Stimulated activated naive B cell treated with anti-CD40 and anti-IgM and Interleukin-4, amounts not matched to agents 10 μg/mL and 1 μg/mL and 100 μg/mL, for 72 hours (primary cell): ENCODE data around the gene LGR6.

Experiments used
- ATAC-seq, 2 donors: fragments of 150-1000 bp; cut with Tn5 transposase; replicated peaks; 2 replicates each; pipeline ENCODE4 v1.10.0; 2021; ENCODE audit warnings: moderate library complexity in 1 of 2
- DNase-seq: peaks from one replicate; pipeline ENCODE4 v3.0.0; 2021
- H3K27ac Mint-ChIP-seq: one replicate; pipeline ENCODE4 v1.8.0; 2022; ENCODE audit warnings: mild to moderate bottlenecking, mixed read lengths
- H3K27me3 Mint-ChIP-seq, 2 donors: one replicate each; pipeline ENCODE4 v1.8.0; 2022; ENCODE audit warnings: mixed read lengths in 2 of 2
- H3K36me3 Mint-ChIP-seq, 2 donors: one replicate each; pipeline ENCODE4 v1.8.0; 2022; ENCODE audit warnings: mixed read lengths in 2 of 2, mild to moderate bottlenecking in 1 of 2
- H3K4me1 Mint-ChIP-seq, 2 donors: one replicate each; pipeline ENCODE4 v1.8.0; 2022; ENCODE audit warnings: mixed read lengths in 2 of 2, mild to moderate bottlenecking in 1 of 2
- H3K4me3 Mint-ChIP-seq, 2 donors: one replicate each; pipeline ENCODE4 v1.8.0; 2022; ENCODE audit warnings: mild to moderate bottlenecking in 2 of 2, mixed read lengths in 2 of 2, moderate library complexity in 1 of 2
- H3K9me3 Mint-ChIP-seq, 2 donors: one replicate each; pipeline ENCODE4 v1.8.0; 2022; ENCODE audit warnings: mixed read lengths in 2 of 2, mild to moderate bottlenecking in 1 of 2

Gene LGR6

GRCh38 chr1:202192770-202193613 is 607 bp upstream of the LGR6 start:
- H3K36me3 Mint-ChIP-seq, result no peaks in the 10 kb centered on the region
- peak; percentile 55 to 60 for ATAC-seq
- DNase-seq, result peak; percentile 36
- H3K4me1 Mint-ChIP-seq, result peaks cover 11 to 27% of the 10 kb centered on the region in 2 donors
- peaks cover 47 to 52% of the 10 kb centered on the region in 2 donors for H3K27me3 Mint-ChIP-seq
- H3K9me3 Mint-ChIP-seq, result no peaks in the 10 kb centered on the region
- peak overlapping the region in 1 of 2 donors; percentile 79 for H3K4me3 Mint-ChIP-seq
- no peak overlapping the region for H3K27ac Mint-ChIP-seq

- peaks cover 55 to 62% of the 10 kb centered on the region in 2 donors for H3K27me3 Mint-ChIP-seq
Observed at GRCh38 chr1:202194328-202194648, 689 bp downstream of the LGR6 start.

GRCh38 chr1:202197653-202198365 is 4.2 kb downstream of the LGR6 start:
- Mint-ChIP-seq H3K27me3 (peaks cover 52 to 65% of the 10 kb centered on the region in 2 donors), H3K36me3 (no peaks in the 10 kb centered on the region), H3K9me3 (no peaks in the 10 kb centered on the region), H3K4me3 (no peak overlapping the region), H3K27ac (no peak overlapping the region), H3K4me1 (peaks cover 15 to 29% of the 10 kb centered on the region in 2 donors)
- DNase-seq (no peak), ATAC-seq (no peak)

More at GRCh38 chr1:202194328-202194648, 689 bp downstream of the LGR6 start:
- no peak overlapping the region for H3K27ac Mint-ChIP-seq
- peak overlapping the region; percentile 39 to 56 for H3K4me3 Mint-ChIP-seq
- H3K9me3 Mint-ChIP-seq, result no peaks in the 10 kb centered on the region
- DNase-seq, result no peak
- ATAC-seq, result peak in 1 of 2 donors; percentile 7
- peaks cover 14 to 32% of the 10 kb centered on the region in 2 donors for H3K4me1 Mint-ChIP-seq
- H3K36me3 Mint-ChIP-seq, result no peaks in the 10 kb centered on the region

DNA sequence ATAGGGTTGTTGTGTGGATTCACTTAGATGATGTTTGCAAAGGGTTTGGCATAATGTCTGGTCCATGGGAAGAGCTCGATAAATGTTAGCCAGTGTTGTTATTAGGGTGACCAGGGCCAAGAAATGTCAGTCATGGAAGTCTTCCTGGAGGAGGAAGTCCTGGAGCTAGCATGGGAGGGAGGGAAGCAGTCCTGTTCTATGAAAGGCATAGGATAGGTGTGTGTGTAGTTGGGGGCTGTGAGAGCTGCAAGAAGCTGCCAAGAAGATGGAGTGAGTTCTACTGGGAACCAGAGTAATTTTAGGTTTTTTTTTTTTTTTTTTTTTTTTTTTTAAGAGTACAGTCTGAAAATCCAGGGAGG is 4.7 kb downstream of the LGR6 start:
- no peak overlapping the region for H3K27ac Mint-ChIP-seq
- no peaks in the 10 kb centered on the region for H3K9me3 Mint-ChIP-seq
- peaks cover 52 to 63% of the 10 kb centered on the region in 2 donors for H3K27me3 Mint-ChIP-seq
- H3K4me1 Mint-ChIP-seq, result peaks cover 15 to 26% of the 10 kb centered on the region in 2 donors
- ATAC-seq (no peak), DNase-seq (no peak)
- H3K4me3 Mint-ChIP-seq, result no peak overlapping the region
- H3K36me3 Mint-ChIP-seq, result no peaks in the 10 kb centered on the region

GRCh38 chr1:202199040-202199889 is 5.7 kb downstream of the LGR6 start:
- H3K9me3 Mint-ChIP-seq, result no peaks in the 10 kb centered on the region
- no peak overlapping the region for H3K4me3 Mint-ChIP-seq
- H3K27me3 Mint-ChIP-seq, result peaks cover 45 to 54% of the 10 kb centered on the region in 2 donors
- ATAC-seq, result no peak
- no peak for DNase-seq
- H3K27ac Mint-ChIP-seq, result no peak overlapping the region
- H3K36me3 Mint-ChIP-seq, result no peaks in the 10 kb centered on the region
- H3K4me1 Mint-ChIP-seq, result peaks cover 11 to 19% of the 10 kb centered on the region in 2 donors

GRCh38 chr1:202200112-202200548 is 6.5 kb downstream of the LGR6 start:
- peaks cover 6 to 10% of the 10 kb centered on the region in 2 donors for H3K4me1 Mint-ChIP-seq
- no peak for ATAC-seq
- H3K36me3 Mint-ChIP-seq, result no peaks in the 10 kb centered on the region
- no peak overlapping the region for H3K27ac Mint-ChIP-seq
- peaks cover 36 to 45% of the 10 kb centered on the region in 2 donors for H3K27me3 Mint-ChIP-seq
- no peak overlapping the region for H3K4me3 Mint-ChIP-seq
- H3K9me3 Mint-ChIP-seq, result no peaks in the 10 kb centered on the region
- no peak for DNase-seq

- peaks cover 32 to 40% of the 10 kb centered on the region in 2 donors for H3K27me3 Mint-ChIP-seq
- ATAC-seq (no peak), DNase-seq (no peak)
- no peaks in the 10 kb centered on the region for H3K36me3 Mint-ChIP-seq
- no peaks in the 10 kb centered on the region for H3K9me3 Mint-ChIP-seq
- no peak overlapping the region for H3K27ac Mint-ChIP-seq
- peaks cover 6 to 8% of the 10 kb centered on the region in 2 donors for H3K4me1 Mint-ChIP-seq
- H3K4me3 Mint-ChIP-seq, result no peak overlapping the region
Observed at GRCh38 chr1:202200669-202201068, 7.1 kb downstream of the LGR6 start.

DNA sequence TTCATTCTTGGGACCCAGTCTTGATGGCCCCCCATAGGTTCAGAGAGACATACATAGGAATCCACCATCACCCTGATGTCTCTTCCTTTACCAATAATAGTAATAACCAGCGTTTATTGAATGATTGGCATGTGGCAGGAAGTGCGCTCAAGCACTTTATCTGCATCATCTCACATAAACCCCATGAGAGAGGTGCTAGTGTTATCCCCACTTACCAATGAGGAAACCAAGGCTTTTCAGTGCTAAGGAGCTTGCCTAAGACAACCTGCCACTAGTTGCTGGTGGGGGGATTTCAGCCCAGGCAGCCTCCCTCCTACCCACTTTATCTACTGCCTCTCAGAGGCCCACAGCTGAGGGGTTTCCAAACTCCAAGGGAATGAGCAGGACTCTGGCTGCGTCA is 7.7 kb downstream of the LGR6 start:
- ATAC-seq (no peak), DNase-seq (no peak)
- peaks cover 27 to 34% of the 10 kb centered on the region in 2 donors for H3K27me3 Mint-ChIP-seq
- no peaks in the 10 kb centered on the region for H3K36me3 Mint-ChIP-seq
- no peaks in the 10 kb centered on the region for H3K9me3 Mint-ChIP-seq
- peaks cover 6 to 8% of the 10 kb centered on the region in 2 donors for H3K4me1 Mint-ChIP-seq
- H3K27ac Mint-ChIP-seq, result no peak overlapping the region
- no peak overlapping the region for H3K4me3 Mint-ChIP-seq

GRCh38 chr1:202201971-202202370 is 8.4 kb downstream of the LGR6 start:
- no peaks in the 10 kb centered on the region for H3K36me3 Mint-ChIP-seq
- DNase-seq (no peak), ATAC-seq (no peak)
- H3K9me3 Mint-ChIP-seq, result no peaks in the 10 kb centered on the region
- no peak overlapping the region for H3K4me3 Mint-ChIP-seq
- peaks cover 6 to 8% of the 10 kb centered on the region in 2 donors for H3K4me1 Mint-ChIP-seq
- H3K27ac Mint-ChIP-seq, result no peak overlapping the region
- peaks cover 21 to 27% of the 10 kb centered on the region in 2 donors for H3K27me3 Mint-ChIP-seq

DNA sequence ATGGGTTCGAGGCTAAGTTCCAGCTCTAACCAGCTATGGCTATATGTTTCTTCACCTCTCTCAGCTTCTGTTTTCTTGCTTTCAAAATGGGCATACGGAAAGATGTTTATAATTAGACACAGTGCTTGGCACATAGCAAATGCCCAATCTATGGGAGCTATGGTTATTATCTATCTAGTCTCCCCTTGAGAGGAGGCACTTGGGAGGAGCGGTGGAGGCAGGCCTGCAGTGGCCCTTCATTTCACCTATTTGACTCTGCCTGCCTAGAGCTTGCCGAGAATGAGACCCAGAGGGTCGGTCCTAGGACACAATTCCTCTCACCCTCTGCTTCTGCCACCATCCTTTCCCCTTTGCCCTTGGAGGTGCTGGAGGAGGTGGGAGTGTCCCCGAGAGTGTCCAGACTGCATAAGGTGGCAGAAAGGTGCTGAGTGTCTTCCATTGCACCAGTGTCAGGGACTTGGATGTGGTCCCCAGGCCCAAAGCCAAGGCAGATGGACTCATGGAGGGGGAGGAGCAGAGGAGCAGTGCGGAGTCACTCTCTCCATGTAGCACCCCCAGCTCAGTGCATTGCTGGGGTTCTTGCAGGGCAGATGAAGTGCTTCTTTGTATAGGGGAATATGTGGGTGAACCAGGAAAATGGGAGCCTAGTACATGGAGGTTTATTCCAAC is 9.0 kb downstream of the LGR6 start:
- Mint-ChIP-seq H3K4me3 (no peak overlapping the region), H3K4me1 (peaks cover 6 to 8% of the 10 kb centered on the region in 2 donors), H3K27ac (no peak overlapping the region), H3K9me3 (no peaks in the 10 kb centered on the region), H3K27me3 (peaks cover 17 to 27% of the 10 kb centered on the region in 2 donors), H3K36me3 (no peaks in the 10 kb centered on the region)
- DNase-seq (no peak), ATAC-seq (no peak)

GRCh38 chr1:202203238-202204039 is 9.8 kb downstream of the LGR6 start:
- H3K4me3 Mint-ChIP-seq, result no peak overlapping the region
- H3K27me3 Mint-ChIP-seq, result peaks cover 15 to 26% of the 10 kb centered on the region in 2 donors
- no peaks in the 10 kb centered on the region for H3K36me3 Mint-ChIP-seq
- no peak overlapping the region for H3K27ac Mint-ChIP-seq
- peak; percentile 84 to 95 for ATAC-seq
- no peak for DNase-seq
- H3K4me1 Mint-ChIP-seq, result peaks cover 6 to 8% of the 10 kb centered on the region in 2 donors
- no peaks in the 10 kb centered on the region for H3K9me3 Mint-ChIP-seq

- no peak overlapping the region for H3K4me3 Mint-ChIP-seq
- no peak overlapping the region for H3K27ac Mint-ChIP-seq
- H3K4me1 Mint-ChIP-seq, result peaks cover 4 to 6% of the 10 kb centered on the region in 2 donors
- no peak for ATAC-seq
- no peaks in the 10 kb centered on the region for H3K9me3 Mint-ChIP-seq
- no peaks in the 10 kb centered on the region for H3K36me3 Mint-ChIP-seq
- no peak for DNase-seq
- H3K27me3 Mint-ChIP-seq, result peaks cover 10 to 26% of the 10 kb centered on the region in 2 donors
Observed at GRCh38 chr1:202204065-202204464, 10.5 kb downstream of the LGR6 start.

DNA sequence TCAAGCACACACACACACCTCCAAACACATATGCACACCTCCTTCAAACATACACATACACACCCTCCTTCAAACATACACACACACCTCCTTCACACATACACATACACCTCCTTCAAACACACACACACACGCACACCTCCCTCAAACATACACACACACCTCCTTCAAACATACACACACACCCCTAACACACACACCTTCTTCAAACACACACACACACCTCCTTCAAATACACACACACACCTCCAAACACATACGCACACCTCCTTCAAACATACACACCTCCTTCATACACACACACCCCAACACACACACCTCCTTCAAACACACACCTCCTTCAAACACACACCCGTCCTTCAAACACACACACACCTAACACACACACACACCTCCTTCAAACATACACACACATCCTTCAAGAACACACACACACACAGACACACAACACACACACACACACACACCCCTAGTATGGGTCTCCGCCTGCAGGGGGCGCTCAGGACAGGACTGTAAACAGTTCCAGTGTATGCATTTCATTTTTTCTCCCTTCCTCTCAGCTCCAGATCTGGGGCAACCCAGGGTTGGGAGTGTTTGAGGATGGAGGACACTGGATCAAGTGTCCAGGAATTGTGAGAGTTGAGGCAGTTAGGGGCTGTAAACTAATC is 12.1 kb downstream of the LGR6 start:
- Mint-ChIP-seq H3K4me1 (no peaks in the 10 kb centered on the region), H3K9me3 (no peaks in the 10 kb centered on the region), H3K36me3 (no peaks in the 10 kb centered on the region), H3K27me3 (peaks cover 14 to 22% of the 10 kb centered on the region in 2 donors), H3K27ac (no peak overlapping the region), H3K4me3 (no peak overlapping the region)
- ATAC-seq (no peak), DNase-seq (no peak)
